Esophagus muscularis mucosa (tissue), 4 donors: Measurements from ENCODE around the gene ARHGDIA.

Experiments
- CTCF ChIP-seq, 3 experiments: fragments of 200-600 bp in 2 of 3; fragments of 450-650 bp in 1 of 3; sonication (generic) in 2 of 3; IDR thresholded peaks; one replicate each; pipeline ENCODE4 v1.5.1; 2017 to 2019; ENCODE audit warnings: antibody characterized with exemption in 3 of 3, mild to moderate bottlenecking in 2 of 3, moderate library complexity in 1 of 3
- EP300 ChIP-seq: sonication (generic); formaldehyde crosslinking; IDR thresholded peaks from one replicate; pipeline ENCODE4 v1.6.1; 2017; ENCODE audit warnings: antibody characterized with exemption
- POLR2A ChIP-seq: fragments of 450-650 bp; IDR thresholded peaks from one replicate; pipeline ENCODE4 v1.6.1; 2017; ENCODE audit warnings: antibody characterized with exemption, moderate library complexity, mild to moderate bottlenecking, low read depth
- POLR2AphosphoS5 ChIP-seq, 2 donors: sonication (generic); formaldehyde crosslinking; IDR thresholded peaks; one replicate each; pipeline ENCODE4 v1.6.1; 2017; ENCODE audit warnings: antibody characterized with exemption in 2 of 2

GRCh38 chr17:81833921-81834830, 37.0 kb downstream of the ARHGDIA start:
- TF ChIP-seq CTCF (IDR thresholded peaks at IDR 0.05), result no peak
- no peak for TF ChIP-seq POLR2AphosphoS5 (IDR thresholded peaks at IDR 0.05)
- peak; percentile 12 for TF ChIP-seq POLR2A
- TF ChIP-seq EP300, result no peak
